Naive thymus-derived CD8-positive, alpha-beta T cell (primary cell): Measurements from ENCODE around the gene PPFIA2. TPM values are rescaled to one million over a fixed set of nuclear protein-coding genes. Genes with fewer than 3 reads are reported as not detected.
"Not testable (repeated sequence)": the region's sequence is repeated elsewhere in the genome, so short reads cannot be mapped to it uniquely, and the experiment has no call there.

Source experiments
- ATAC-seq, 2 donors: fragments of 150-1000 bp; cut with Tn5 transposase in 1 of 2; sonication (Bioruptor Pico), chemical (Tn5 transposase) in 1 of 2; 1 replicate in 1 of 2; 2 replicates in 1 of 2; pipeline ENCODE4 v1.10.0; 2021; ENCODE audit warnings: mild to moderate bottlenecking in 2 of 2, moderate library complexity in 2 of 2
- POLR2A ChIA-PET: fragments of 350-600 bp; sonication (Branson Sonifier 250); formaldehyde crosslinking; loops from one replicate; lab custom pipeline; 2021; ENCODE audit warnings: antibody characterized with exemption; lab: Charles Lee
- DNase-seq, 10 donors: peaks; one replicate each; pipeline versions ENCODE4 v3.0.0 to v3.0.0-alpha.2; 2020 to 2022
- H3K27ac Mint-ChIP-seq, 10 donors: one replicate each; pipeline ENCODE4 v1.8.0; 2020 to 2022; ENCODE audit warnings: mild to moderate bottlenecking in 10 of 10, mixed read lengths in 10 of 10, moderate library complexity in 4 of 10, inconsistent platforms in 1 of 10
- H3K27me3 Mint-ChIP-seq, 5 donors: one replicate each; pipeline ENCODE4 v1.8.0; 2021 to 2022; ENCODE audit warnings: mixed read lengths in 5 of 5
- H3K36me3 Mint-ChIP-seq, 3 donors: one replicate each; pipeline ENCODE4 v1.8.0; 2020 to 2022; ENCODE audit warnings: mixed read lengths in 3 of 3, mild to moderate bottlenecking in 2 of 3, inconsistent platforms in 1 of 3
- H3K4me1 Mint-ChIP-seq, 4 donors: one replicate each; pipeline ENCODE4 v1.8.0; 2021 to 2022; ENCODE audit warnings: mixed read lengths in 4 of 4
- H3K4me3 Mint-ChIP-seq, 10 donors: one replicate each; pipeline ENCODE4 v1.8.0; 2020 to 2022; ENCODE audit warnings: mild to moderate bottlenecking in 10 of 10, mixed read lengths in 10 of 10, moderate library complexity in 6 of 10, inconsistent platforms in 1 of 10
- H3K9me3 Mint-ChIP-seq, 9 donors: one replicate each; pipeline ENCODE4 v1.8.0; 2020 to 2022; ENCODE audit warnings: mixed read lengths in 9 of 9, mild to moderate bottlenecking in 3 of 9, inconsistent platforms in 1 of 9, moderate library complexity in 1 of 9
- polyA plus RNA-seq, 3 donors: library from polyadenylated mRNA; unstranded; fragments of 300-500 nt; fragmentation: Illumina TruSeq; gene quantifications; one replicate each; pipeline ENCODE4 v1.2.3, GENCODE V29; 2021
- total RNA-seq, 8 experiments: library from RNA in 2 of 8; stranded (reverse) in 2 of 8; gene quantifications; one replicate each; pipeline ENCODE4 v1.2.3 and lab custom pipeline; 2021 to 2026

Gene PPFIA2
- total and polyA plus RNA-seq, 5 experiments from 2014 or later = not detected

DNA sequence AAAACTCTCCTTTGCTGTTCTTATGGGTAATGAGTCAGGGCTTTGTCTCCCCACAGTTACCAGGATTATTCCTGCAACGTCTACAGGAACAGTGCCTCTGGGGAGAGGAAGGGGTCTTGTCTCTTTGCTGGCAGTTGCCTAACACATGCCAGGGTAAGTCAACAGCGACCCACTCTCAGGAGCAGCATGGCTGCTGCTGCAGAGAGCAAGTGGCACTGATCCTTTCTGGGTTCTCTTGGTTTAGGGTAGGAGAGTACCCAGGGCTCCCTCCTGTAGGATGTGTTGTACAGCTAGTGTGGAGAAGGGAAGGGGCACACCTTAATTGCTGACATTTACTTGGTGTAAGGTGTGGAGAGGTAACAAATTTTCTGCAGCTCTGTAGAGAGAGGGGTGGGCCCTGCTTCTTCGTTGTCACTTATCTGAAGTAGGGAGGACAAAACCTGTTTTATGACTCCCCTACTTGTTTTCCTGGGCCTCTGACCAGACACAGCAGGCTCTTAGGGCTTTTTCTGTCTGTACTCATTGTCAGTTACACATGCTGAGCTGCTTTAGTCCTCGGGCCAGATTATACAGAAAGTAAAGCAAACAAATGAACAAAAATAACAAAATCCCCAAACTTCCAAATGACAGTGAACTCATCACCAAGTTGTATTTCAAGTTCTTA lies 513.1 kb downstream of the PPFIA2 start:
- Mint-ChIP-seq H3K27ac (no peak overlapping the region), H3K4me3 (no peak overlapping the region), H3K4me1 (no peaks in the 10 kb centered on the region), H3K27me3 (no peaks in the 10 kb centered on the region), H3K36me3 (no peaks in the 10 kb centered on the region), H3K9me3 (peaks cover 0 to 14% (median 7%) of the 10 kb centered on the region in 9 donors)
- POLR2A ChIA-PET = no interaction called here
- ATAC-seq (no peak), DNase-seq (no peak)

DNA sequence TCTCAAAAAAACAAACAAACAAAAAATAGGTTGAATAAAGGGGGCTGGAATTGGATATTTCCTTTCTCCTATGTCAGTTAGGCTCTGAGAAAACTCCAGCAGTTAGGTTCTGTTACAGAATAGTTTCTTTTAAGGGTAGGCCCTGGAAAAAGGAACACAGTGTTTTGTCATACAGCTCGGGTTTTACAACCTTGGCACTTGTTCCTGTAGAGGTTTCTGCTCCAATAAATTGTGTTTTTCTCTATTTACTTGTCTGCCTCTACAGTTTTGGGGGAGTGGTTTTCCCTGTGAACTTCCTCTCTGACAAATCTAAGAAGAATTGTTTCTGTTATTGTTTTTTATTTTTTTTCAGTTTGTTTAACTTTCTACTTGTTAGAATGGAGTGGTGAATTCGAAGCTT lies 513.7 kb downstream of the PPFIA2 start:
- H3K27ac Mint-ChIP-seq = no peak overlapping the region
- no peak overlapping the region for H3K4me3 Mint-ChIP-seq
- DNase-seq = no peak
- peaks cover 0 to 15% (median 10%) of the 10 kb centered on the region in 9 donors for H3K9me3 Mint-ChIP-seq
- H3K4me1 Mint-ChIP-seq = no peaks in the 10 kb centered on the region
- POLR2A ChIA-PET = no interaction called here
- no peak for ATAC-seq
- no peaks in the 10 kb centered on the region for H3K27me3 Mint-ChIP-seq
- no peaks in the 10 kb centered on the region for H3K36me3 Mint-ChIP-seq

DNA sequence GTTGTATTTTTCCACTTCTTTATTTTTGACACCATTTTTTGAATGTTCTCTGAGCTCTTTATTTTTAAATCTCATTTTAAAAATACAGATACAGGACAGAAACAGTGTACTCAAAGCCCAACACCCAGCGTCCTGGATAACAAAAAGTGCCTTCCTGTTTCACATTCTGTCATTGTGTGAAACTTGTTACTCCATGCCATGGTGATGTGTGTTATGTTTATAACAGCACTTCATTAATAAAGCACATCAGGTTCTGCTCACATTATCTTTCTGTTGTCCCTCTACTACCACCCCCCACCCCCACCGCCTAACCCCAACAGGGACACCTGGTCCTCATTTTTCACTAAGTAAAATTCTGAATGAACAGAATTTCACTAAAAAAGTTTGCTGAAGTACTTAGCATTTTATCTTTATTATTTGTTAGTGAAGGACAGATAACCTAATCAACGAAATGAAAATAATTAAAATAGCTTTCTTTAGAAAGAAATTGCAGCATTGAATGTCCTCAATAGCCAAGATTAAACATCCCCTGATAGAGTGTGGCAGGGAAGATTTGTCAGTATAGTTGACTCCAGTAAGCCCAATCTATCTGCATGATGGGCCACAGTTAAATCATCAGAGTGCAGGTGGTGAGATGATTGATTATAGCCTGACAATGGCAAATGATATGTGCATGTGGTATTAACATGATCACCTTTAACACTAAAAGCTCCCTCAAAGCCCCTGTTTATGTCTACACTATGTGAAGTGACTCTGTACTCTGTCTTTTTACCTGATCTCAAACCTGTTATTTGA lies 527.4 kb downstream of the PPFIA2 start:
- Mint-ChIP-seq H3K27me3 (peaks cover 0 to 1% (median 0%) of the 10 kb centered on the region in 5 donors), H3K27ac (no peak overlapping the region), H3K36me3 (no peaks in the 10 kb centered on the region), H3K4me1 (no peaks in the 10 kb centered on the region), H3K4me3 (no peak overlapping the region), H3K9me3 (peaks cover 0 to 10% (median 2%) of the 10 kb centered on the region in 9 donors)
- no peak for DNase-seq
- POLR2A ChIA-PET = no interaction called here
- no peak for ATAC-seq

DNA sequence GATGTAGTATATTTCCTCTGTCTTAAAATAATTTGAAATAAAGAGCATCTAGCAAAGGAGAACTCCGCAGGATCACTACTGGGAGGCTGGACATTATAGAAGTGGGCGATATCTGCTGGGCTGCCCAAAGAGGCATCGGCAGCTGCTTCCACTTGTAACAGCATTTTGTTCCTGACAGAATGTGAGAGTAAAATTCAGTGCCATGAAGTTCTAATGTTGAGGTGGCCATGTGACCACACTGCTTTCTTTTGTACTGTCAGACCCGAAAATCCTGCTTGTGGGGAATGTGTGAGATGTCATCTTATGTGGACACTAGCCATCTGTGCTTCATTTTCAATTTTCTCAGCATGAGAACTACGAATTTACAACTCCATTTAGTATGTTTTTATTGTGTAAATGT lies 529.4 kb downstream of the PPFIA2 start:
- no peak for DNase-seq
- Mint-ChIP-seq H3K9me3 (peaks cover 0 to 13% (median 2%) of the 10 kb centered on the region in 9 donors), H3K36me3 (no peaks in the 10 kb centered on the region), H3K4me1 (no peaks in the 10 kb centered on the region), H3K27me3 (no peaks in the 10 kb centered on the region), H3K4me3 (no peak overlapping the region), H3K27ac (no peak overlapping the region)
- POLR2A ChIA-PET = no interaction called here
- ATAC-seq = no peak

DNA sequence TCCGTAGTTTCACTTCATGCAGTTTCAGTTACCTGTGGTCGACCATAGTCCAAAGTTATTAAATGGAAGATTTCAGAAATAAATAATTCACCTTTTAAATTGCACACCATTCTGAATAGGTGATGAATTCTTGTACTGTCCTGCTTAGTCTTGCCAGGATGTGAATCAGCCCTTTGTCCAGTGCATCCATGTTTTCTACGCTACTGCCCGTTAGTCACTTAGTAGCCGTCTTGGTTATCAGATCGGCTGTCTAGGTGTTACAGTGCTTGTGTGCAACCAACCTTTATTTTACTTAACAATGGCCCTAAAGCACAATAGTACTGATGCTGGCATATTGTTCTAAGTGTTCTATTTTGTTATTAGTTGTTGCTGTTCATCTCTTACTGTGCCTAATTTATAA lies 534.5 kb downstream of the PPFIA2 start:
- ATAC-seq (no peak), DNase-seq (no peak)
- no peak overlapping the region for H3K27ac Mint-ChIP-seq
- POLR2A ChIA-PET = no interaction called here
- H3K4me3 Mint-ChIP-seq = no peak overlapping the region
- H3K36me3 Mint-ChIP-seq = no peaks in the 10 kb centered on the region
- no peaks in the 10 kb centered on the region for H3K4me1 Mint-ChIP-seq
- peaks cover 0 to 21% (median 2%) of the 10 kb centered on the region in 9 donors for H3K9me3 Mint-ChIP-seq
- H3K27me3 Mint-ChIP-seq = no peaks in the 10 kb centered on the region

DNA sequence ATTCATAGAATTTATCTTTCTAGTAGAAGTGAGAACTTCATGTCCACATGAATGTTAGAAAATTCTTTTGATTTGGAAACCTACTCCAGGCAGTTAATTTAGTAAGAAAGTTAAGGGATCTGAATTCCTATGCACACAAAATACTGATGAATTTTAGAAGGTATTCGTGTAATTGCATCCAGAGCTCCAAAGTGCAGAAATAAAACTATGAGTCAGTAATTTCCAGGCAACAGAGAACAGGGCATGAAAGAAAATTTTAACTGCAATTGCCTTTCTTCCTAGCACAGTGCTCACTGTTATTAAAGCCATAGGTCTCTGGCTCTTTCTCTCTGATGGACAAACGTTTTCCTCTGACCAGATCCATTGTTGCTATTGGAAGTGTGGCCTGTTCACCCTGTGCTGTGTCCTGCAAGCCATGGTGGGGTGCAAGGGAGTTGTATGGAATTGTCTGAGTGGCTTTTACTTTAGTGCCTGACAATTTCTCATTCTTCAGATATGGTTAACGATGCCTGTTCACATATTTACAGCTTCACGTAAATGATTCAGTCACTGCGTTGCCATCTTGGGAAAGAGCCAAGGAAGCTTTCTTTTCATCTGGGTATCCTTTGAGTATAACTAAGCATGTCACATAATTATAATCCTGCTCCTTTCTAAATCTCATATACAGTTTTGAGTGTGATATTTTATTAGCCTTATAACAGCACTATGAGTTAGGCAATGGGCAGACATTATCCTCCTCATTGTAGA lies 536.1 kb downstream of the PPFIA2 start:
- no peaks in the 10 kb centered on the region for H3K27me3 Mint-ChIP-seq

DNA sequence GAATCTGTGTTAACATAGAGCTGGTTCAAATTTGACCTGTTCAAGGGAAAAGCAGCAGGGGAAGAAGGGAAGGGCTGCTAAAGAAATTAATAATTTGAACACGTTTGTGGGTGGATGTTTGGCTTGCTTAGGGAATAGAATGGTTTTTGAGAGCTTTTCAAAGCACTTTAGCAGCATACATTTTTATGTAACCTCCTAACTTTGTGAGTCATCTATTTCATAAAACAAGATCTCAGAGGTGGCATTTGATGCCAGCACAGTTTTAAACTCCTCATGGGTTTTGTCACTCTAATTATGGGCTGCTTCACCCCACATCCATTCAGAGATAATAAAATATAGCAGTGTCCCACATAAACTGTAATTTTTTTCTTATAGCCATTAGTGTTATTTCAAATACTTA lies 537.5 kb downstream of the PPFIA2 start:
- POLR2A ChIA-PET = no interaction called here
- ATAC-seq (no peak), DNase-seq (no peak)
- H3K9me3 Mint-ChIP-seq = peaks cover 0 to 21% (median 1%) of the 10 kb centered on the region in 9 donors
- no peak overlapping the region for H3K27ac Mint-ChIP-seq
- no peaks in the 10 kb centered on the region for H3K36me3 Mint-ChIP-seq
- no peaks in the 10 kb centered on the region for H3K4me1 Mint-ChIP-seq
- H3K27me3 Mint-ChIP-seq = no peaks in the 10 kb centered on the region
- H3K4me3 Mint-ChIP-seq = no peak overlapping the region

More for the DNA sequence above, 536.1 kb downstream of the PPFIA2 start:
- POLR2A ChIA-PET = no interaction called here
- no peaks in the 10 kb centered on the region for H3K4me1 Mint-ChIP-seq
- H3K9me3 Mint-ChIP-seq = peaks cover 0 to 21% (median 2%) of the 10 kb centered on the region in 9 donors
- no peak for DNase-seq
- ATAC-seq = no peak
- no peak overlapping the region for H3K4me3 Mint-ChIP-seq
- H3K27ac Mint-ChIP-seq = no peak overlapping the region
- H3K36me3 Mint-ChIP-seq = no peaks in the 10 kb centered on the region

DNA sequence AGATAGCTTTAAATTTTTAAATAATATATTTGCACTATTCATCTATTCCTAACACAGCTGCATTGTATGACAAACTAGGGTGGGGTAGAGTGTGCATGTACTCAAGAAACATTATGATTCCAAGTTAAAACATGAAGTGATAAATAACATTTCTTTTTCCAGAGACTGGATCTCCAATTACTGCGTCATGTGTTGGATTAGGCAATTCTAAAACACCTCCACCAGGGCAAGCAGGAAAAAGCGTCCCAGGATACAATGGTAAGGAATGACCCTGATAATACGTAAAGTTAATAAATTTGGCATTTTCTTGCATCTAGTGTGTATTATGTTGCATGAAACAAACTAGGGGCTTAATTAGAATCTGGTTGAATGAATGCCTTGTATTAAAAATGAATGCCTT lies 542.4 kb downstream of the PPFIA2 start:
- Mint-ChIP-seq H3K4me3 (no peak overlapping the region), H3K27ac (no peak overlapping the region), H3K27me3 (no peaks in the 10 kb centered on the region), H3K36me3 (no peaks in the 10 kb centered on the region), H3K9me3 (peaks cover 0 to 17% (median 4%) of the 10 kb centered on the region in 9 donors), H3K4me1 (no peaks in the 10 kb centered on the region)
- DNase-seq (no peak), ATAC-seq (no peak)
- POLR2A ChIA-PET = no interaction called here

DNA sequence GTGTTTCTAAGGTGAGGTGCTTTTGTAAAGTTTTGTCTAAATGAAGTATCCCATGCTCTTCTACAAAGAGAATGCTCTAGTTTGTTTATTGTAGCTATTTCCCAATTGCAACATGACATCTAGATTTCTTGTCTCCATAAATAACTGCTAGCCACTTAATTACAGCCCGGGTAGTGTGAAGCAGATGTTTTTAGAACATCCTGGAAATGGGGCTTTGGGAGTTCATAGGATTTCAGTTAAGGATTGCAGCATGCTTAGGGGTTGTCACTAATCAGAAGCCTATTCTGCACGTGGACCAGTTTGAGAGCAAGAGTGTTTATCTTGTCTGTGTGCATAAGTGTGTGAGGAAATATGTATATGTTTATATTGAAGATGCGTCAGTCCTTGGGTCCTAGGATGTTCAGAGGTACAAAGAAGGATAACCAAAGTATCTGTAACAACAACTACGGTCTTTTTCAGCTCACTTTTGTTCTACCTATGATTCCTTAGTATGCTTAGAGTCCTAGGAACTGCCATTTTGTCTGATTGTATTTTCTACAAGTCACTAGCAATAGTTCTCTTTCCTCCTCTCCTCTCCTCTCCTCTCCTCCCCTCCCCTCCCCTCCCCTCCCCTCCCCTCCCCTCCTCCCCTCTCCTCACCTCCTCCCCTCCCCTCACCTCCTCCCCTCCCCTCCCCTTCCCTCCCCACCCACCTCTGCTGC lies 546.0 kb downstream of the PPFIA2 start:
- DNase-seq (no peak), ATAC-seq (no peak)
- Mint-ChIP-seq H3K27me3 (no peaks in the 10 kb centered on the region), H3K4me1 (no peaks in the 10 kb centered on the region), H3K27ac (no peak overlapping the region), H3K36me3 (no peaks in the 10 kb centered on the region), H3K4me3 (no peak overlapping the region), H3K9me3 (peaks cover 0 to 21% (median 4%) of the 10 kb centered on the region in 9 donors)
- POLR2A ChIA-PET = no interaction called here

DNA sequence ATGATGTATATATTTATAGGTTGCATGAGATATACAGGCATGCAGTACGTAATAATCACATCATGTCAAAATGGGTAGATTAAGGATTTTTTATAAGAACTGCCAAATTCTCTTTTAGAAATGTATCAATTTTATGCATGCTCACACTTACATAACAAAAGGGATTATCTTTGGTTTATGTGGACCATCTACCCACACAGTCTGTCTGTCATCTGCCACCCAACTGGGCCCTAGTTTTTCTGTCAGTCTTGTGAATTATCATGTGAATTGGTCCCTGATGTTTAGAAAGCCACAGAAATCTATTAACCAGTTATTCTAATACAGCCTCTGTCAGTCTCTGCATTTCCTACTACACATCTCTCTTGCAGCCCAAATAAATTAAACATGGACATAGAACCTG lies 547.8 kb downstream of the PPFIA2 start:
- Mint-ChIP-seq H3K4me3 (no peak overlapping the region), H3K27ac (no peak overlapping the region), H3K9me3 (peaks cover 0 to 21% (median 5%) of the 10 kb centered on the region in 9 donors), H3K4me1 (no peaks in the 10 kb centered on the region), H3K27me3 (no peaks in the 10 kb centered on the region), H3K36me3 (no peaks in the 10 kb centered on the region)
- POLR2A ChIA-PET = no interaction called here
- ATAC-seq (no peak), DNase-seq (no peak)

DNA sequence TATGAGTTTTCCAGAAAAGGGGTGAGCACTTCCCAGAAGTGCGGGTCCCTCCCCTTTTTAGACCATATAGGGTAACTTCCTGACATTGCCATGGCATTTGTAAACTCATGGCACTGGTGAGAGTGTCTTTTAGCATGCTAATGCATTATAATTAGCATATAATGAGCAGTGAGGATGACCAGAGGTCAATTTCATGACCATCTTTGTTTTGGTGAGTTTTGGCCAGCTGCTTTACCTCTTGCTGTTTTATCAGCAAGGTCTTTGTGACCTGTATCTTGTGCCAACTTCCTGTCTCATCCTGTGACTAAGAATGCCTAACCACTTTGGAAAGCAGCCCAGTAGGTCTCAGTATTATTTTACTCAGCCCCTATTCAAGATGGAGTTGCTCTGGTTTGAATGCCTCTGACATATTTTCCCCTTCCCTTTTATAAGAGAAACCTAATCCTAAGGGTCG lies 549.4 kb downstream of the PPFIA2 start:
- H3K36me3 Mint-ChIP-seq, H3K4me3 Mint-ChIP-seq, H3K27ac Mint-ChIP-seq, H3K4me1 Mint-ChIP-seq, ATAC-seq, POLR2A ChIA-PET, DNase-seq, H3K27me3 Mint-ChIP-seq: not testable (repeated sequence)
- H3K9me3 Mint-ChIP-seq = peaks cover 0 to 21% (median 5%) of the 10 kb centered on the region in 9 donors

DNA sequence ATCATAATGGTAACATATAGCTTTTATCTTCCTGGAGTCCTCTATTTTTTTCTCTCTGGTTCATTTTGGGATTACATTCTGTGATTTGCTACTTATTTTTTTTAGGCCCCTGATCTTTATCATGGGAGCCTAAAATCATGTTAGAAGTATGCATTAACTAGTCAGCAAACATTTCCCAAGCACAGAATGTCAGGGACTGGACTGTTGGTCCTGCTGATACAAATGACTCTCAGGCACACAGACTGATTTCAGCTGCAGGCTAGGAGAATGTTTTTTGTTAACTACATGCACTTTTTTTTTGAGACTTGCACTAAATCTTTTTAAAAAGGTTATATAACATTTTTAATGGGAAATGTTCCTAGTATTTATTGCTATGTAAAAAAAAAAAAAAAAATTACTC lies 550.1 kb downstream of the PPFIA2 start:
- Mint-ChIP-seq H3K4me3 (no peak overlapping the region), H3K4me1 (no peaks in the 10 kb centered on the region), H3K27ac (no peak overlapping the region), H3K27me3 (no peaks in the 10 kb centered on the region), H3K36me3 (no peaks in the 10 kb centered on the region), H3K9me3 (peaks cover 0 to 20% (median 5%) of the 10 kb centered on the region in 9 donors)
- DNase-seq (no peak), ATAC-seq (no peak)
- POLR2A ChIA-PET = no interaction called here
